ENCODE data around the gene LDLRAP1. TPM values are rescaled to one million over a fixed set of nuclear protein-coding genes. Genes with fewer than 3 reads are reported as not detected.

The LDLRAP1 gene
- polyA plus RNA-seq, 1 donor from 2014 or later: 0.22 TPM

DNA sequence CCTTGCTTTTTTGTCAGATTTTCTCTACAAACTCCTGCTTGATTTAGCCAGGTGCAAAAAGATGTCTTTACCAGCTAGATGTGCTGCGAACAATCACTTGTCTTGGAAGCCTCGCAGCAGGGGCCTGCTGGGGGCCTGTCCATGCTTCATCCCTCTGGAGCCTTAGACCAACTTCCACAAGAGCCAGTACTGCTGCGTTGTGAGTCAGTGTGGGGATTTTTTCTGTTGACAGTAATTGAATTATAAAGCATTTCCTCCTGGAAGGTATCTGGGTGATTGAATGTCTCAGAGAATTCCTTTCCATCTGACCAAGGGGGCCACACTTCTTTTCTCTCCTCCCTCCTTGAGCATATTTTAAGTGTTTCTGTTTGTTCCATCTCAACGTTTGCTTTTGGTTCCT is 40.4 kb upstream of the LDLRAP1 start:
- no peaks in the 10 kb centered on the region for H4K20me1 ChIP-seq (ENCODE audit: insufficient read depth)
- no peak overlapping the region for H2AFZ ChIP-seq (ENCODE audit: low read depth, low read length)
- H3K9me3 ChIP-seq (ENCODE audit: low read length): no peaks in the 10 kb centered on the region
- H3K36me3 ChIP-seq (ENCODE audit: insufficient read depth, low read length): peaks cover 8% of the 10 kb centered on the region
- no peak overlapping the region for H3K9ac ChIP-seq (ENCODE audit: low read length)
- H3K27me3 ChIP-seq (ENCODE audit: insufficient read depth, low read depth, low read length): no peaks in the 10 kb centered on the region
- no peak overlapping the region for H3K27ac ChIP-seq (ENCODE audit: low read length)
- TF ChIP-seq, protein P1, sequence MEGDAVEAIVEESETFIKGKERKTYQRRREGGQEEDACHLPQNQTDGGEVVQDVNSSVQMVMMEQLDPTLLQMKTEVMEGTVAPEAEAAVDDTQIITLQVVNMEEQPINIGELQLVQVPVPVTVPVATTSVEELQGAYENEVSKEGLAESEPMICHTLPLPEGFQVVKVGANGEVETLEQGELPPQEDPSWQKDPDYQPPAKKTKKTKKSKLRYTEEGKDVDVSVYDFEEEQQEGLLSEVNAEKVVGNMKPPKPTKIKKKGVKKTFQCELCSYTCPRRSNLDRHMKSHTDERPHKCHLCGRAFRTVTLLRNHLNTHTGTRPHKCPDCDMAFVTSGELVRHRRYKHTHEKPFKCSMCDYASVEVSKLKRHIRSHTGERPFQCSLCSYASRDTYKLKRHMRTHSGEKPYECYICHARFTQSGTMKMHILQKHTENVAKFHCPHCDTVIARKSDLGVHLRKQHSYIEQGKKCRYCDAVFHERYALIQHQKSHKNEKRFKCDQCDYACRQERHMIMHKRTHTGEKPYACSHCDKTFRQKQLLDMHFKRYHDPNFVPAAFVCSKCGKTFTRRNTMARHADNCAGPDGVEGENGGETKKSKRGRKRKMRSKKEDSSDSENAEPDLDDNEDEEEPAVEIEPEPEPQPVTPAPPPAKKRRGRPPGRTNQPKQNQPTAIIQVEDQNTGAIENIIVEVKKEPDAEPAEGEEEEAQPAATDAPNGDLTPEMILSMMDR (IDR thresholded peaks at IDR 0.05; ENCODE audit: poor library complexity, severe bottlenecking): no peak
- no peak for TF ChIP-seq EP300 (conservative IDR thresholded peaks at IDR 0.05; ENCODE audit: poor library complexity, severe bottlenecking)
- TF ChIP-seq, protein P2, sequence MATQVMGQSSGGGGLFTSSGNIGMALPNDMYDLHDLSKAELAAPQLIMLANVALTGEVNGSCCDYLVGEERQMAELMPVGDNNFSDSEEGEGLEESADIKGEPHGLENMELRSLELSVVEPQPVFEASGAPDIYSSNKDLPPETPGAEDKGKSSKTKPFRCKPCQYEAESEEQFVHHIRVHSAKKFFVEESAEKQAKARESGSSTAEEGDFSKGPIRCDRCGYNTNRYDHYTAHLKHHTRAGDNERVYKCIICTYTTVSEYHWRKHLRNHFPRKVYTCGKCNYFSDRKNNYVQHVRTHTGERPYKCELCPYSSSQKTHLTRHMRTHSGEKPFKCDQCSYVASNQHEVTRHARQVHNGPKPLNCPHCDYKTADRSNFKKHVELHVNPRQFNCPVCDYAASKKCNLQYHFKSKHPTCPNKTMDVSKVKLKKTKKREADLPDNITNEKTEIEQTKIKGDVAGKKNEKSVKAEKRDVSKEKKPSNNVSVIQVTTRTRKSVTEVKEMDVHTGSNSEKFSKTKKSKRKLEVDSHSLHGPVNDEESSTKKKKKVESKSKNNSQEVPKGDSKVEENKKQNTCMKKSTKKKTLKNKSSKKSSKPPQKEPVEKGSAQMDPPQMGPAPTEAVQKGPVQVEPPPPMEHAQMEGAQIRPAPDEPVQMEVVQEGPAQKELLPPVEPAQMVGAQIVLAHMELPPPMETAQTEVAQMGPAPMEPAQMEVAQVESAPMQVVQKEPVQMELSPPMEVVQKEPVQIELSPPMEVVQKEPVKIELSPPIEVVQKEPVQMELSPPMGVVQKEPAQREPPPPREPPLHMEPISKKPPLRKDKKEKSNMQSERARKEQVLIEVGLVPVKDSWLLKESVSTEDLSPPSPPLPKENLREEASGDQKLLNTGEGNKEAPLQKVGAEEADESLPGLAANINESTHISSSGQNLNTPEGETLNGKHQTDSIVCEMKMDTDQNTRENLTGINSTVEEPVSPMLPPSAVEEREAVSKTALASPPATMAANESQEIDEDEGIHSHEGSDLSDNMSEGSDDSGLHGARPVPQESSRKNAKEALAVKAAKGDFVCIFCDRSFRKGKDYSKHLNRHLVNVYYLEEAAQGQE (IDR thresholded peaks at IDR 0.05; ENCODE audit: borderline replicate concordance): no peak
- TF ChIP-seq TAF1 (IDR thresholded peaks at IDR 0.05; ENCODE audit: low read depth): no peak
- no peaks in the 10 kb centered on the region for H3K79me2 ChIP-seq (replicated peaks; ENCODE audit: insufficient read depth, low read length)
- H3K4me2 ChIP-seq (ENCODE audit: low read length): no peak overlapping the region
- no peaks in the 10 kb centered on the region for H3K9me2 ChIP-seq (ENCODE audit: insufficient read depth, low read length)
- H3K4me3 ChIP-seq (ENCODE audit: low read length): no peak overlapping the region
- H3F3A ChIP-seq (ENCODE audit: insufficient read depth, low read length, poor library complexity, severe bottlenecking): no peaks in the 10 kb centered on the region

DNA sequence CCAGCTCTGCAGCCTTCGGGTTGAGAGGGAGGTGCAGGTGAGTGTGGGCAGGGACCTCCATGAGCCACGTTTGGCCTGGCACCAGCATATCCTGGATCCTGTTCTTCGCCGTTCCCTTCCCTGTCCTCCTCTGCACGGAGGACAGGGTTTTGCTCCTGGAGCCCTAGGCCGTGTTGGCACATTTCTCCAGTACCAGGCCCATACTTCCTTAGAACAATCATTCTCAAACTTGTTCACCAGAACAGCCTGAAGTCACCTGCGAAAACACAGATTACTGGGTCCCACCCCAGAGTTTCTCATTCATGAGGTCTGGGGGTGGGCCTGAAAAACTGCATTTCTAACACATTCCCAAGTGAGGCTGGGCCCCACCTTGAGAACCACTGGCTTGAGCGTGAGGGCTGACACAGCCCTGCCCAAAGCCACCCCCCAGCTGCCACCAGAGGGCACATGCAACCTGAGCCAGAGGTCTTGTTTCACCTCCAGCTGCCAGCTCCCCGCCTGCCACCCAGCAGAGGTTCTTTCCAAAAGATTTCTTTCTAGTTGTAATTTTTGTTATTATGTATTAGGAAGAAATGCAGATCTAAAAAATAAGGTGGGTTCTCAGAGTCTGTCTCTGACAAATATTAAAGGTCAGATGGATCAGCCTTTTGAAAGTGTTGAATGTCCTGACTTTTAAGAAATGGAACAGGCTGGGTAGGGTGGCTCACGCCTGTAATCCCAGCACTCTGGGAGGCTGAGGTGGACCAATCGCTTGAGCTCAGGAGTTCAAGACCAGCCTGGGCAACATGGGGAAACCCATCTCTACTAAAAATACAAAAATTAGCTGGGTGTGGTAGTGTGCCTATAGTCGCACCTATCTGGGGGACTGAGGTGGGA is 39.6 kb upstream of the LDLRAP1 start:
- no peaks in the 10 kb centered on the region for H3F3A ChIP-seq (ENCODE audit: insufficient read depth, low read length, poor library complexity, severe bottlenecking)
- peaks cover 8% of the 10 kb centered on the region for H3K36me3 ChIP-seq (ENCODE audit: insufficient read depth, low read length)
- TF ChIP-seq EZH2 (IDR thresholded peaks at IDR 0.05; ENCODE audit: borderline replicate concordance, insufficient read depth, low read length, poor library complexity, severe bottlenecking) (no peak), SMC3 (conservative IDR thresholded peaks at IDR 0.05; ENCODE audit: poor library complexity) (no peak)
- TF ChIP-seq, protein P1 (IDR thresholded peaks at IDR 0.05; ENCODE audit: poor library complexity, severe bottlenecking): peak; percentile 23
- H3K9me3 ChIP-seq (ENCODE audit: low read length): no peaks in the 10 kb centered on the region
- H3K9me2 ChIP-seq (ENCODE audit: insufficient read depth, low read length): no peaks in the 10 kb centered on the region
- H3K4me2 ChIP-seq (ENCODE audit: low read length): no peak overlapping the region
- H2AFZ ChIP-seq (ENCODE audit: low read depth, low read length): no peak overlapping the region
- no peak overlapping the region for H3K27ac ChIP-seq (ENCODE audit: low read length)
- no peaks in the 10 kb centered on the region for H4K20me1 ChIP-seq (ENCODE audit: insufficient read depth)
- H3K79me2 ChIP-seq (replicated peaks; ENCODE audit: insufficient read depth, low read length): no peaks in the 10 kb centered on the region
- no peak overlapping the region for H3K4me3 ChIP-seq (ENCODE audit: low read length)
- H3K9ac ChIP-seq (ENCODE audit: low read length): no peak overlapping the region
- no peaks in the 10 kb centered on the region for H3K27me3 ChIP-seq (ENCODE audit: insufficient read depth, low read depth, low read length)
